Astrocyte (in vitro differentiated cells and primary cell): Measurements from ENCODE around the gene DOCK11. TPM values are rescaled to one million over a fixed set of nuclear protein-coding genes. Genes with fewer than 3 reads are reported as not detected.

ENCODE experiments used
- DNase-seq: peaks from one replicate; pipeline ENCODE4 v3.0.0-alpha.2; 2010; ENCODE audit warnings: low read depth
- FAIRE-seq: peaks from 2 replicates; lab custom pipeline; 2011; peaks lifted over from hg19 to GRCh38; lab: Jason Lieb, UNC
- H2AFZ ChIP-seq: 2 replicates; pipeline ENCODE4 v1.6.0; 2012; ENCODE audit warnings: low read depth, low read length, inconsistent platforms
- H3K27ac ChIP-seq: 2 replicates; pipeline ENCODE4 v1.5.1; 2011; ENCODE audit warnings: low read depth, low read length, inconsistent platforms
- H3K27me3 ChIP-seq: 2 replicates; pipeline ENCODE4 v1.6.0; 2011; ENCODE audit warnings: low read length, inconsistent platforms; ENCODE audit not compliant: insufficient read depth
- H3K36me3 ChIP-seq: 2 replicates; pipeline ENCODE4 v1.5.1; 2011; ENCODE audit warnings: low read length, inconsistent platforms; ENCODE audit not compliant: insufficient read depth
- H3K4me1 ChIP-seq: 2 replicates; pipeline ENCODE4 v1.5.1; 2011; ENCODE audit warnings: low read length, inconsistent platforms; ENCODE audit not compliant: insufficient read depth
- H3K4me2 ChIP-seq: 2 replicates; pipeline ENCODE4 v1.6.0; 2012; ENCODE audit warnings: low read length, inconsistent platforms
- H3K4me3 ChIP-seq: 2 replicates; pipeline ENCODE4 v1.5.1; 2011; ENCODE audit warnings: low read depth, mild to moderate bottlenecking, low read length, inconsistent platforms; ENCODE audit not compliant: insufficient read depth
- H3K79me2 ChIP-seq: 2 replicates; pipeline ENCODE4 v1.6.0; 2012; ENCODE audit warnings: mild to moderate bottlenecking, low read length, inconsistent platforms; ENCODE audit not compliant: insufficient read depth
- H3K9ac ChIP-seq: 2 replicates; pipeline ENCODE4 v1.6.0; 2012; ENCODE audit warnings: mild to moderate bottlenecking, low read length, inconsistent platforms
- H3K9me3 ChIP-seq: 2 replicates; pipeline ENCODE4 v1.5.1; 2012; ENCODE audit warnings: low read depth, mild to moderate bottlenecking, low read length, inconsistent platforms; ENCODE audit not compliant: insufficient read depth
- H4K20me1 ChIP-seq: 2 replicates; pipeline ENCODE4 v1.6.0; 2012; ENCODE audit warnings: low read length, inconsistent platforms; ENCODE audit not compliant: insufficient read depth
- H3K27ac Mint-ChIP-seq: one replicate; pipeline ENCODE4 v1.8.0; 2021; ENCODE audit warnings: mild to moderate bottlenecking, mixed read lengths; ENCODE audit not compliant: unreplicated experiment
- H3K27me3 Mint-ChIP-seq: one replicate; pipeline ENCODE4 v1.8.0; 2021; ENCODE audit warnings: low read depth, mixed read lengths; ENCODE audit not compliant: unreplicated experiment
- H3K36me3 Mint-ChIP-seq: one replicate; pipeline ENCODE4 v1.8.0; 2021; ENCODE audit warnings: low read depth, mixed read lengths; ENCODE audit not compliant: unreplicated experiment
- H3K4me1 Mint-ChIP-seq: one replicate; pipeline ENCODE4 v1.8.0; 2021; ENCODE audit warnings: low read depth, mixed read lengths; ENCODE audit not compliant: unreplicated experiment
- H3K4me3 Mint-ChIP-seq: one replicate; pipeline ENCODE4 v1.8.0; 2021; ENCODE audit warnings: mild to moderate bottlenecking, moderate library complexity, mixed read lengths; ENCODE audit not compliant: unreplicated experiment
- H3K9me3 Mint-ChIP-seq: one replicate; pipeline ENCODE4 v1.8.0; 2021; ENCODE audit warnings: mild to moderate bottlenecking, mixed read lengths; ENCODE audit not compliant: unreplicated experiment
- CTCF ChIP-seq: IDR thresholded peaks from 2 replicates; pipeline ENCODE4 v1.5.1; 2011; ENCODE audit warnings: low read depth, mild to moderate bottlenecking, inconsistent platforms, low read length, moderate library complexity; ENCODE audit not compliant: insufficient read depth
- EZH2 ChIP-seq: IDR thresholded peaks from 2 replicates; pipeline ENCODE4 v1.6.1; 2012; ENCODE audit warnings: mild to moderate bottlenecking, low read length, inconsistent platforms; ENCODE audit not compliant: insufficient read depth
- total RNA-seq: library from RNA; stranded (reverse); gene quantifications from 2 replicates; pipeline ENCODE4 v1.2.1, GENCODE V29; 2021

The DOCK11 gene
- total RNA-seq, 1 donor from 2014 or later: 4.7 TPM

GRCh38 chrX:118536687-118537461, 41.3 kb downstream of the DOCK11 start:
- Histone ChIP-seq H3K4me2 (peak overlapping the region; percentile 75), H3K4me1 (peaks cover 7% of the 10 kb centered on the region), H4K20me1 (no peaks in the 10 kb centered on the region), H2AFZ (peak overlapping the region; percentile 9), H3K9me3 (no peaks in the 10 kb centered on the region), H3K27ac (no peak overlapping the region), H3K4me3 (no peak overlapping the region), H3K9ac (peak overlapping the region; percentile 1), H3K79me2 (no peaks in the 10 kb centered on the region), H3K27me3 (no peaks in the 10 kb centered on the region), H3K36me3 (no peaks in the 10 kb centered on the region)
- FAIRE-seq: no peak
- TF ChIP-seq EZH2 (no peak), CTCF (peak; percentile 49)
- Mint-ChIP-seq H3K27ac (peak overlapping the region; percentile 71), H3K36me3 (no peaks in the 10 kb centered on the region), H3K4me1 (peaks cover 7% of the 10 kb centered on the region), H3K27me3 (no peaks in the 10 kb centered on the region), H3K4me3 (no peak overlapping the region), H3K9me3 (no peaks in the 10 kb centered on the region)
- DNase-seq: peak; percentile 31

GRCh38 chrX:118538386-118538785, 42.8 kb downstream of the DOCK11 start:
- DNase-seq: no peak
- H3K4me3 ChIP-seq: no peak overlapping the region
- H2AFZ ChIP-seq: no peak overlapping the region
- H3K36me3 ChIP-seq: no peaks in the 10 kb centered on the region
- no peaks in the 10 kb centered on the region for H4K20me1 ChIP-seq
- no peak overlapping the region for H3K27ac ChIP-seq
- H3K27me3 ChIP-seq: no peaks in the 10 kb centered on the region
- Mint-ChIP-seq H3K4me1 (peaks cover 7% of the 10 kb centered on the region), H3K27me3 (no peaks in the 10 kb centered on the region), H3K9me3 (no peaks in the 10 kb centered on the region), H3K27ac (no peak overlapping the region), H3K4me3 (no peak overlapping the region), H3K36me3 (no peaks in the 10 kb centered on the region)
- no peak overlapping the region for H3K9ac ChIP-seq
- TF ChIP-seq CTCF: no peak
- no peak for TF ChIP-seq EZH2
- peak; percentile 97 for FAIRE-seq
- no peaks in the 10 kb centered on the region for H3K79me2 ChIP-seq
- H3K4me1 ChIP-seq: peaks cover 7% of the 10 kb centered on the region
- no peaks in the 10 kb centered on the region for H3K9me3 ChIP-seq
- H3K4me2 ChIP-seq: no peak overlapping the region

GRCh38 chrX:118540342-118540741, 44.7 kb downstream of the DOCK11 start:
- Mint-ChIP-seq H3K27ac (no peak overlapping the region), H3K4me3 (no peak overlapping the region), H3K9me3 (no peaks in the 10 kb centered on the region), H3K4me1 (peaks cover 9% of the 10 kb centered on the region), H3K27me3 (no peaks in the 10 kb centered on the region), H3K36me3 (peaks cover 1% of the 10 kb centered on the region)
- H3K4me1 ChIP-seq: peaks cover 7% of the 10 kb centered on the region
- DNase-seq (no peak), FAIRE-seq (peak; percentile 98)
- H3K4me3 ChIP-seq: no peak overlapping the region
- no peak overlapping the region for H2AFZ ChIP-seq
- H4K20me1 ChIP-seq: no peaks in the 10 kb centered on the region
- TF ChIP-seq CTCF: no peak
- TF ChIP-seq EZH2: no peak
- no peaks in the 10 kb centered on the region for H3K27me3 ChIP-seq
- H3K36me3 ChIP-seq: no peaks in the 10 kb centered on the region
- H3K27ac ChIP-seq: no peak overlapping the region
- no peak overlapping the region for H3K9ac ChIP-seq
- no peaks in the 10 kb centered on the region for H3K9me3 ChIP-seq
- no peaks in the 10 kb centered on the region for H3K79me2 ChIP-seq
- no peak overlapping the region for H3K4me2 ChIP-seq
